HepG2 (cell line): ENCODE data around the gene TOM1L2. TPM values are rescaled to one million over a fixed set of nuclear protein-coding genes. Genes with fewer than 3 reads are reported as not detected.
A peak's percentile ranks its signal among the peaks of the same experiment; 100 is the strongest.

Experiments
- ATAC-seq: fragments of 200-7000 bp; cut with Tn5 transposase; 3 replicates; pipeline ENCODE4 v1.9.1; 2020; ENCODE audit warnings: mild to moderate bottlenecking, moderate library complexity
- BruUV-seq: library from RNA; stranded (reverse); fragments of 400-500 nt; replicated peaks from 2 replicates; lab custom pipeline; 2021; lab: Mats Ljungman, UMichigan
- CTCF ChIA-PET: fragments of 300-600 bp; formaldehyde crosslinking; extraction: SDS; loops from one replicate; lab custom pipeline; 2021; ENCODE audit warnings: low total read pairs, inconsistent platforms, low intra/inter-chr PET ratio; lab: Yijun Ruan, JAX
- POLR2A ChIA-PET: fragments of 350-600 bp; sonication (Branson Sonifier 250); formaldehyde crosslinking; loops from one replicate; lab custom pipeline; 2020; ENCODE audit warnings: antibody characterized with exemption, inconsistent platforms; lab: Yijun Ruan, JAX
- DNase-seq: peaks from one replicate; pipeline ENCODE4 v3.0.0-alpha.2; 2015; ENCODE audit warnings: low spot score
- FAIRE-seq: peaks from 3 replicates; lab custom pipeline; 2011; peaks lifted over from hg19 to GRCh38; lab: Jason Lieb, UNC
- H2AFZ ChIP-seq: one replicate; pipeline ENCODE4 v1.6.1; 2011; ENCODE audit warnings: low read length, inconsistent platforms
- H3K27ac ChIP-seq: fragments of 300-600 bp; 3 replicates; pipeline ENCODE4 v1.8.0; 2011; ENCODE audit warnings: mixed run types, mild to moderate bottlenecking, mixed read lengths, low read length, inconsistent platforms; ENCODE audit not compliant: insufficient read depth; ENCODE audit errors: extremely low read length
- H3K27me3 ChIP-seq, 2 experiments: fragments of 200-600 bp in 1 of 2; 2 replicates in 1 of 2; 3 replicates in 1 of 2; pipeline versions ENCODE4 v1.6.0 to v1.8.0; 2011; ENCODE audit warnings: low read length in 2 of 2, mild to moderate bottlenecking in 2 of 2, moderate library complexity in 2 of 2, inconsistent platforms in 1 of 2; ENCODE audit not compliant: insufficient read depth in 2 of 2, control insufficient read depth in 1 of 2
- H3K36me3 ChIP-seq, 2 experiments: fragments of 200-600 bp in 1 of 2; replicated peaks in 1 of 2; 2 replicates in 1 of 2; 3 replicates in 1 of 2; pipeline versions ENCODE4 v1.5.1 to v1.8.0; 2011; ENCODE audit warnings: low read length in 2 of 2, inconsistent platforms in 1 of 2; ENCODE audit not compliant: insufficient read depth in 2 of 2, control insufficient read depth in 1 of 2
- H3K4me1 ChIP-seq: 2 replicates; pipeline ENCODE4 v1.5.1; 2012; ENCODE audit warnings: low read length, inconsistent platforms; ENCODE audit not compliant: insufficient read depth
- H3K4me2 ChIP-seq: 2 replicates; pipeline ENCODE4 v1.6.0; 2011; ENCODE audit warnings: low read depth, low read length, inconsistent platforms
- H3K4me3 ChIP-seq, 3 experiments: fragments of 200-600 bp in 1 of 3; sonication (generic), shearing (Covaris generic) in 1 of 3; replicated peaks in 1 of 3; 2 replicates each; pipeline ENCODE4 v1.5.1; 2011 to 2016; ENCODE audit warnings: low read length in 3 of 3, inconsistent platforms in 2 of 3, low read depth in 2 of 3, mild to moderate bottlenecking in 2 of 3, control low read depth in 1 of 3, mixed read lengths in 1 of 3; ENCODE audit not compliant: insufficient read depth in 1 of 3
- H3K79me2 ChIP-seq: one replicate; pipeline ENCODE4 v1.6.1; 2011; ENCODE audit warnings: low read length, inconsistent platforms; ENCODE audit not compliant: insufficient read depth
- H3K9ac ChIP-seq: 2 replicates; pipeline ENCODE4 v1.6.0; 2011; ENCODE audit warnings: mild to moderate bottlenecking, low read depth, low read length, inconsistent platforms; ENCODE audit not compliant: insufficient read depth
- H3K9me3 ChIP-seq: 2 replicates; pipeline ENCODE4 v1.5.1; 2012; ENCODE audit warnings: mild to moderate bottlenecking, low read length
- H4K20me1 ChIP-seq: 2 replicates; pipeline ENCODE4 v1.6.0; 2011; ENCODE audit warnings: inconsistent platforms, mild to moderate bottlenecking, low read length, moderate library complexity; ENCODE audit not compliant: insufficient read depth
- CEBPG ChIP-seq: IDR thresholded peaks from 2 replicates; pipeline ENCODE4 v1.6.1; 2016
- E2F1 ChIP-seq: sonication (generic); formaldehyde crosslinking; IDR thresholded peaks from 2 replicates; pipeline ENCODE4 v1.5.0; 2020; ENCODE audit warnings: missing genetic modification reagents
- HNF1A ChIP-seq, 2 experiments: sonication (generic) in 1 of 2; formaldehyde crosslinking in 1 of 2; IDR thresholded peaks; 2 replicates each; pipeline versions ENCODE4 v1.4.0 to v1.6.1; 2016 to 2020; ENCODE audit warnings: borderline replicate concordance in 1 of 2, low read depth in 1 of 2, mild to moderate bottlenecking in 1 of 2, missing genetic modification reagents in 1 of 2
- KLF16 ChIP-seq, 2 experiments: sonication (generic) in 1 of 2; formaldehyde crosslinking in 1 of 2; IDR thresholded peaks; 2 replicates each; pipeline versions ENCODE4 v1.6.1 to v1.8.0; 2016 to 2023; ENCODE audit warnings: missing genetic modification reagents in 2 of 2, missing compliant biosample characterization in 1 of 2
- MED1 ChIP-seq: sonication (generic); formaldehyde crosslinking; IDR thresholded peaks from 2 replicates; pipeline ENCODE4 v1.4.0; 2020; ENCODE audit warnings: missing genetic modification reagents
- MXD3 ChIP-seq: IDR thresholded peaks from 2 replicates; pipeline ENCODE4 v1.6.1; 2016; ENCODE audit warnings: mild to moderate bottlenecking, missing biosample characterization, missing genetic modification reagents
- ZMAT3 ChIP-seq: sonication (generic); formaldehyde crosslinking; conservative IDR thresholded peaks from 2 replicates; pipeline ENCODE4 v1.7.0; 2021; ENCODE audit warnings: missing genetic modification reagents
- ZNF496 ChIP-seq: sonication (generic); formaldehyde crosslinking; IDR thresholded peaks from 2 replicates; pipeline ENCODE4 v1.8.1; 2023; ENCODE audit warnings: mild to moderate bottlenecking, moderate library complexity, missing genetic modification reagents; ENCODE audit not compliant: insufficient replicate concordance
- ZNF672 ChIP-seq: sonication (generic); formaldehyde crosslinking; IDR thresholded peaks from 2 replicates; pipeline ENCODE4 v1.8.1; 2022; ENCODE audit warnings: missing genetic modification reagents
- ZNF724P ChIP-seq: sonication (generic); formaldehyde crosslinking; IDR thresholded peaks from 2 replicates; pipeline ENCODE4 v1.8.0; 2022; ENCODE audit warnings: missing genetic modification reagents, borderline replicate concordance
- ZSCAN25 ChIP-seq: sonication (generic); formaldehyde crosslinking; IDR thresholded peaks from 2 replicates; pipeline ENCODE4 v1.8.0; 2022; ENCODE audit warnings: mild to moderate bottlenecking, missing genetic modification reagents
- WGBS: methylation state at CpG from one replicate; pipeline ENCODE4 v1.1.6; 2017; ENCODE audit warnings: low lambda C conversion rate; 5-methylcytosine and 5-hydroxymethylcytosine counted together
- in situ Hi-C: cut with HindIII; loops from 2 replicates; pipeline ENCODE4 v1.10.0; 2017; ENCODE audit warnings: low pct_unique_long_range_greater_than_20kb; ENCODE audit not compliant: extremely low pct_ligation_motif_present
- intact Hi-C: fragments of 100-400 bp; cut with micrococcal nuclease; formaldehyde crosslinking; loops from one replicate; pipeline ENCODE4 v1.10.0; 2022; ENCODE audit not compliant: unreplicated experiment
- polyA plus RNA-seq, 8 experiments: library from polyadenylated mRNA; depleted of rRNA in 3 of 8; stranded (reverse) in 7 of 8; unstranded in 1 of 8; fragments of >200 nt; fragmentation: Illumina TruSeq in 4 of 8; extraction: Trizol in 4 of 8; gene quantifications; 2 replicates each; pipeline versions ENCODE4 v1.2.1 to v1.2.3, GENCODE V29; 2011 to 2016; ENCODE audit warnings: low read depth in 4 of 8, missing spikeins in 1 of 8, mixed read lengths in 1 of 8; ENCODE audit not compliant: insufficient read depth in 1 of 8
- total RNA-seq, 5 experiments: library from RNA; depleted of rRNA; stranded (reverse); fragments of >200 nt; fragmentation: Illumina TruSeq; extraction: Trizol; gene quantifications; 2 replicates each; pipeline ENCODE4 v1.2.3, GENCODE V29; 2016; ENCODE audit warnings: low read depth in 1 of 5
- TF ChIP-seq, protein P1 (sequence below): IDR thresholded peaks from 2 replicates; pipeline ENCODE4 v1.6.1; 2016; ENCODE audit warnings: missing genetic modification reagents, missing compliant biosample characterization
- TF ChIP-seq, protein P2 (sequence below): IDR thresholded peaks from 2 replicates; pipeline ENCODE4 v1.6.1; 2016; ENCODE audit warnings: missing compliant biosample characterization, missing genetic modification reagents, borderline replicate concordance
- TF ChIP-seq, protein P3 (sequence below): fragments of 450-650 bp; IDR thresholded peaks from 2 replicates; pipeline ENCODE4 v1.6.1; 2017; ENCODE audit warnings: mild to moderate bottlenecking

Gene TOM1L2
- total and polyA plus RNA-seq, 2 of the 13 experiments (the other 11 are each of a cell fraction or from before 2014, with no cell fraction given) = 4.7 to 7.4 TPM

DNA sequence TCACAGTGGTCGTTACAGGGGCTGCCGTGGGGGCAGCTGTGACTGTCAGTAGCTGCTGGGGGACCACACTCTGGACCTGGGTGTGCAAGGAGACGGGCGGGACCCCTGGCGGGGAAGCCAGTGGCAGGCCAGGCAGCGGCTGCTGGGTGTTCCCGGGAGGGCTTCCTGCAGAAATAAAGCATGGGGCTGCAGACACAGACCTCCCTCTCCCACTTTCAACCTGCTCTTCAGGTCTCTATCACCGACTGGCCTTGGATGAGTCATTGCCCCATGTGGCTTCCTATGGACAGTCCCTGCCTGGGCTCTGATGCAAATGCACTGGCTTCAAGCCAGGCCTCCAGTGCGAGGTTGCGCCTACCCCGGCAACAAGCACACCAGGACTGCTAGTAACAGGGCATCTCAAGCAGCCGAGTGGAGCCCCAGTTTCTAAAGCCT is 152.6 kb downstream of the TOM1L2 start:
- Histone ChIP-seq H2AFZ (no peak overlapping the region), H3K4me3 (no peak overlapping the region), H3K27me3 (no peaks in the 10 kb centered on the region), H3K9ac (no peak overlapping the region), H3K79me2 (peaks cover 41% of the 10 kb centered on the region), H3K27ac (no peak overlapping the region), H3K36me3 (peaks cover 58 to 80% of the 10 kb centered on the region in 2 experiments), H3K9me3 (no peaks in the 10 kb centered on the region), H3K4me1 (peaks cover 61% of the 10 kb centered on the region), H4K20me1 (peaks cover 55% of the 10 kb centered on the region), H3K4me2 (no peak overlapping the region)
- 77% methylated on average over 7 of the region's 12 CpGs for WGBS
- ATAC-seq = peak; percentile 48
- peak; percentile 78 for DNase-seq
- BruUV-seq = no TSS peak
- CTCF ChIA-PET = no interaction called here
- in situ Hi-C loops (no loop called here), intact Hi-C loops (no loop called here)
- FAIRE-seq = no peak
- POLR2A ChIA-PET = interaction anchor here (1.0 to 1.9 kb wide), 3 partner anchors 11 to 18 kb away, joined by 3 to 4 read pairs (median 4); no protein-coding TSS in a partner anchor
- TF ChIP-seq, protein P1, sequence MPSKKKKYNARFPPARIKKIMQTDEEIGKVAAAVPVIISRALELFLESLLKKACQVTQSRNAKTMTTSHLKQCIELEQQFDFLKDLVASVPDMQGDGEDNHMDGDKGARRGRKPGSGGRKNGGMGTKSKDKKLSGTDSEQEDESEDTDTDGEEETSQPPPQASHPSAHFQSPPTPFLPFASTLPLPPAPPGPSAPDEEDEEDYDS = peak; percentile 21; the same call in 1 of the 2 replicates
- TF ChIP-seq E2F1 = no peak
- TF ChIP-seq HNF1A (IDR thresholded peaks at IDR 0.05; ENCODE audit: low read depth) = no peak
- no peak for TF ChIP-seq HNF1A (CRISPR knock-in tag; IDR thresholded peaks at IDR 0.05; ENCODE audit: borderline replicate concordance)
- no peak for TF ChIP-seq KLF16 (CRISPR knock-in tag; IDR thresholded peaks at IDR 0.05)
- TF ChIP-seq ZNF496 (CRISPR knock-in tag) = no peak
- no peak for TF ChIP-seq ZSCAN25 (CRISPR knock-in tag)
- no peak for TF ChIP-seq ZNF724P (CRISPR knock-in tag)
- TF ChIP-seq, protein P2, sequence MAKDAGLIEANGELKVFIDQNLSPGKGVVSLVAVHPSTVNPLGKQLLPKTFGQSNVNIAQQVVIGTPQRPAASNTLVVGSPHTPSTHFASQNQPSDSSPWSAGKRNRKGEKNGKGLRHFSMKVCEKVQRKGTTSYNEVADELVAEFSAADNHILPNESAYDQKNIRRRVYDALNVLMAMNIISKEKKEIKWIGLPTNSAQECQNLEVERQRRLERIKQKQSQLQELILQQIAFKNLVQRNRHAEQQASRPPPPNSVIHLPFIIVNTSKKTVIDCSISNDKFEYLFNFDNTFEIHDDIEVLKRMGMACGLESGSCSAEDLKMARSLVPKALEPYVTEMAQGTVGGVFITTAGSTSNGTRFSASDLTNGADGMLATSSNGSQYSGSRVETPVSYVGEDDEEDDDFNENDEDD (CRISPR knock-in tag) = no peak
- no peak for TF ChIP-seq ZNF672
- TF ChIP-seq ZMAT3 (CRISPR knock-in tag) = no peak
- TF ChIP-seq MED1 = peak; percentile 38; the same call in 1 of the 2 replicates
- TF ChIP-seq MXD3 (CRISPR knock-in tag) = no peak
- TF ChIP-seq CEBPG (CRISPR knock-in tag) = peak; percentile 64
- TF ChIP-seq, protein P3, sequence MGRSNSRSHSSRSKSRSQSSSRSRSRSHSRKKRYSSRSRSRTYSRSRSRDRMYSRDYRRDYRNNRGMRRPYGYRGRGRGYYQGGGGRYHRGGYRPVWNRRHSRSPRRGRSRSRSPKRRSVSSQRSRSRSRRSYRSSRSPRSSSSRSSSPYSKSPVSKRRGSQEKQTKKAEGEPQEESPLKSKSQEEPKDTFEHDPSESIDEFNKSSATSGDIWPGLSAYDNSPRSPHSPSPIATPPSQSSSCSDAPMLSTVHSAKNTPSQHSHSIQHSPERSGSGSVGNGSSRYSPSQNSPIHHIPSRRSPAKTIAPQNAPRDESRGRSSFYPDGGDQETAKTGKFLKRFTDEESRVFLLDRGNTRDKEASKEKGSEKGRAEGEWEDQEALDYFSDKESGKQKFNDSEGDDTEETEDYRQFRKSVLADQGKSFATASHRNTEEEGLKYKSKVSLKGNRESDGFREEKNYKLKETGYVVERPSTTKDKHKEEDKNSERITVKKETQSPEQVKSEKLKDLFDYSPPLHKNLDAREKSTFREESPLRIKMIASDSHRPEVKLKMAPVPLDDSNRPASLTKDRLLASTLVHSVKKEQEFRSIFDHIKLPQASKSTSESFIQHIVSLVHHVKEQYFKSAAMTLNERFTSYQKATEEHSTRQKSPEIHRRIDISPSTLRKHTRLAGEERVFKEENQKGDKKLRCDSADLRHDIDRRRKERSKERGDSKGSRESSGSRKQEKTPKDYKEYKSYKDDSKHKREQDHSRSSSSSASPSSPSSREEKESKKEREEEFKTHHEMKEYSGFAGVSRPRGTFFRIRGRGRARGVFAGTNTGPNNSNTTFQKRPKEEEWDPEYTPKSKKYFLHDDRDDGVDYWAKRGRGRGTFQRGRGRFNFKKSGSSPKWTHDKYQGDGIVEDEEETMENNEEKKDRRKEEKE = no peak
